ENCODE data around the gene SH3BGR. TPM values are rescaled to one million over a fixed set of nuclear protein-coding genes. Genes with fewer than 3 reads are reported as not detected.

Gene SH3BGR
- polyA plus RNA-seq, 4 donors: 2.6 to 8.7 (median 4.3) TPM

- FAIRE-seq (no peak), DNase-seq (no peak)
- no peak overlapping the region for H3K4me3 ChIP-seq (ENCODE audit: low read depth in 1 of 3, low read length in 3 of 3)
- H3K9me3 ChIP-seq (ENCODE audit: control insufficient read depth in 2 of 2, insufficient read depth in 1 of 2, low read depth in 1 of 2, low read length in 1 of 2): peaks cover 0 to 5% of the 10 kb centered on the region in 2 donors
- no peak overlapping the region for H3K27ac ChIP-seq (ENCODE audit: low read depth in 1 of 3, low read length in 2 of 3)
- H3K27me3 ChIP-seq (ENCODE audit: control insufficient read depth in 3 of 3, insufficient read depth in 3 of 3, low read length in 3 of 3): peaks cover 0 to 2% (median 0%) of the 10 kb centered on the region in 3 donors
- no peaks in the 10 kb centered on the region for H3K4me1 ChIP-seq (ENCODE audit: control insufficient read depth in 3 of 3, insufficient read depth in 2 of 3, low read depth in 1 of 3, low read length in 2 of 3)
- WGBS, 3 donors: 85 to 92% (median 91%) methylated on average over 6 of the region's 6 CpGs
- H3K36me3 ChIP-seq (ENCODE audit: control insufficient read depth in 3 of 3, insufficient read depth in 2 of 3, low read depth in 1 of 3, low read length in 3 of 3): no peaks in the 10 kb centered on the region
Observed at GRCh38 chr21:39555911-39556590, 104.3 kb downstream of the SH3BGR start.

- no peak overlapping the region for H3K27ac ChIP-seq (ENCODE audit: low read depth in 1 of 3, low read length in 2 of 3)
- H3K4me1 ChIP-seq (ENCODE audit: control insufficient read depth in 3 of 3, insufficient read depth in 2 of 3, low read depth in 1 of 3, low read length in 2 of 3): peaks cover 0 to 2% (median 0%) of the 10 kb centered on the region in 3 donors
- no peak for FAIRE-seq
Observed at GRCh38 chr21:39559511-39559910, 107.7 kb downstream of the SH3BGR start.

GRCh38 chr21:39561140-39561539 lies 109.4 kb downstream of the SH3BGR start:
- H3K9me3 ChIP-seq (ENCODE audit: control insufficient read depth in 2 of 2, insufficient read depth in 1 of 2, low read depth in 1 of 2, low read length in 1 of 2): no peaks in the 10 kb centered on the region
- no peak overlapping the region for H3K27ac ChIP-seq (ENCODE audit: low read depth in 1 of 3, low read length in 2 of 3)
- no peaks in the 10 kb centered on the region for H3K27me3 ChIP-seq (ENCODE audit: control insufficient read depth in 3 of 3, insufficient read depth in 3 of 3, low read length in 3 of 3)
- FAIRE-seq (no peak), DNase-seq (peak; percentile 48 to 60)
- no peak overlapping the region for H3K4me3 ChIP-seq (ENCODE audit: low read depth in 1 of 3, low read length in 3 of 3)
- peaks cover 0 to 2% (median 0%) of the 10 kb centered on the region in 3 donors for H3K4me1 ChIP-seq (ENCODE audit: control insufficient read depth in 3 of 3, insufficient read depth in 2 of 3, low read depth in 1 of 3, low read length in 2 of 3)
- 4 to 62% (median 31%) methylated on average over 2 of the region's 2 CpGs for WGBS, 3 donors
- no peaks in the 10 kb centered on the region for H3K36me3 ChIP-seq (ENCODE audit: control insufficient read depth in 3 of 3, insufficient read depth in 2 of 3, low read depth in 1 of 3, low read length in 3 of 3)

More at GRCh38 chr21:39559511-39559910, 107.7 kb downstream of the SH3BGR start:
- no peaks in the 10 kb centered on the region for H3K36me3 ChIP-seq (ENCODE audit: control insufficient read depth in 3 of 3, insufficient read depth in 2 of 3, low read depth in 1 of 3, low read length in 3 of 3)
- no peak for DNase-seq
- H3K4me3 ChIP-seq (ENCODE audit: low read depth in 1 of 3, low read length in 3 of 3): no peak overlapping the region
- no peaks in the 10 kb centered on the region for H3K27me3 ChIP-seq (ENCODE audit: control insufficient read depth in 3 of 3, insufficient read depth in 3 of 3, low read length in 3 of 3)
- 53 to 72% (median 60%) methylated on average over 3 of the region's 3 CpGs for WGBS, 3 donors
- no peaks in the 10 kb centered on the region for H3K9me3 ChIP-seq (ENCODE audit: control insufficient read depth in 2 of 2, insufficient read depth in 1 of 2, low read depth in 1 of 2, low read length in 1 of 2)

GRCh38 chr21:39562791-39563770 lies 111.3 kb downstream of the SH3BGR start:
- Histone ChIP-seq H3K4me3 (ENCODE audit: low read depth in 1 of 3, low read length in 3 of 3) (no peak overlapping the region), H3K27me3 (ENCODE audit: control insufficient read depth in 3 of 3, insufficient read depth in 3 of 3, low read length in 3 of 3) (no peaks in the 10 kb centered on the region), H3K36me3 (ENCODE audit: control insufficient read depth in 3 of 3, insufficient read depth in 2 of 3, low read depth in 1 of 3, low read length in 3 of 3) (no peaks in the 10 kb centered on the region), H3K27ac (ENCODE audit: low read depth in 1 of 3, low read length in 2 of 3) (no peak overlapping the region), H3K9me3 (ENCODE audit: control insufficient read depth in 2 of 2, insufficient read depth in 1 of 2, low read depth in 1 of 2, low read length in 1 of 2) (no peaks in the 10 kb centered on the region), H3K4me1 (ENCODE audit: control insufficient read depth in 3 of 3, insufficient read depth in 2 of 3, low read depth in 1 of 3, low read length in 2 of 3) (peaks cover 0 to 2% (median 0%) of the 10 kb centered on the region in 3 donors)
- no peak for FAIRE-seq
- WGBS, 3 donors: 67 to 79% (median 77%) methylated on average over 12 of the region's 12 CpGs
- no peak for DNase-seq

GRCh38 chr21:39564200-39564599 lies 112.4 kb downstream of the SH3BGR start:
- no peak for FAIRE-seq
- H3K27ac ChIP-seq (ENCODE audit: low read depth in 1 of 3, low read length in 2 of 3): no peak overlapping the region
- WGBS, 3 donors: 39 to 74% (median 55%) methylated on average over 3 of the region's 3 CpGs

More at GRCh38 chr21:39564200-39564599, 112.4 kb downstream of the SH3BGR start:
- Histone ChIP-seq H3K27me3 (ENCODE audit: control insufficient read depth in 3 of 3, insufficient read depth in 3 of 3, low read length in 3 of 3) (no peaks in the 10 kb centered on the region), H3K4me3 (ENCODE audit: low read depth in 1 of 3, low read length in 3 of 3) (no peak overlapping the region), H3K36me3 (ENCODE audit: control insufficient read depth in 3 of 3, insufficient read depth in 2 of 3, low read depth in 1 of 3, low read length in 3 of 3) (no peaks in the 10 kb centered on the region), H3K9me3 (ENCODE audit: control insufficient read depth in 2 of 2, insufficient read depth in 1 of 2, low read depth in 1 of 2, low read length in 1 of 2) (no peaks in the 10 kb centered on the region), H3K4me1 (ENCODE audit: control insufficient read depth in 3 of 3, insufficient read depth in 2 of 3, low read depth in 1 of 3, low read length in 2 of 3) (peaks cover 0 to 2% (median 0%) of the 10 kb centered on the region in 3 donors)
- no peak for DNase-seq

Other genes with a start within 250 kb of the SH3BGR start
- gene BRWD1, start 138.3 kb upstream of the SH3BGR start, polyA plus RNA-seq: 10 to 100 TPM in 2 of 4 donors, 1 to 10 TPM in 2; 8.6 to 33.5 (median 9.9) TPM
- 100 to 1,000 TPM; 126 to 396 (median 185) TPM for gene HMGN1, start 102.9 kb upstream of the SH3BGR start, polyA plus RNA-seq
- gene LCA5L, start 6.2 kb upstream of the SH3BGR start, polyA plus RNA-seq: 1 to 10 TPM in 1 of 4 donors, under 1 TPM in 1, not detected in 2; 0.85 to 1.5 TPM
- gene B3GALT5, start 161.0 kb downstream of the SH3BGR start, polyA plus RNA-seq: 10 to 100 TPM in 3 of 4 donors, 1 to 10 TPM in 1; 7.6 to 19.5 (median 14.9) TPM